GM20000 (cell line): ENCODE measurements around the gene ADRA2B.

Source experiments
- DNase-seq: peaks from one replicate; pipeline ENCODE4 v3.0.0; 2012; ENCODE audit warnings: low spot score
- CTCF ChIP-seq: IDR thresholded peaks from 2 replicates; pipeline ENCODE4 v1.5.1; 2012; ENCODE audit warnings: mild to moderate bottlenecking, control low read depth; ENCODE audit errors: extremely low read depth, missing control alignments

ADRA2B gene

GRCh38 chr2:96118698-96119388 lies 2.5 kb upstream of the ADRA2B start:
- TF ChIP-seq CTCF, result no peak
- DNase-seq, result no peak

GRCh38 chr2:96117701-96118588 lies 1.6 kb upstream of the ADRA2B start:
- TF ChIP-seq CTCF, result no peak
- DNase-seq, result no peak

DNA sequence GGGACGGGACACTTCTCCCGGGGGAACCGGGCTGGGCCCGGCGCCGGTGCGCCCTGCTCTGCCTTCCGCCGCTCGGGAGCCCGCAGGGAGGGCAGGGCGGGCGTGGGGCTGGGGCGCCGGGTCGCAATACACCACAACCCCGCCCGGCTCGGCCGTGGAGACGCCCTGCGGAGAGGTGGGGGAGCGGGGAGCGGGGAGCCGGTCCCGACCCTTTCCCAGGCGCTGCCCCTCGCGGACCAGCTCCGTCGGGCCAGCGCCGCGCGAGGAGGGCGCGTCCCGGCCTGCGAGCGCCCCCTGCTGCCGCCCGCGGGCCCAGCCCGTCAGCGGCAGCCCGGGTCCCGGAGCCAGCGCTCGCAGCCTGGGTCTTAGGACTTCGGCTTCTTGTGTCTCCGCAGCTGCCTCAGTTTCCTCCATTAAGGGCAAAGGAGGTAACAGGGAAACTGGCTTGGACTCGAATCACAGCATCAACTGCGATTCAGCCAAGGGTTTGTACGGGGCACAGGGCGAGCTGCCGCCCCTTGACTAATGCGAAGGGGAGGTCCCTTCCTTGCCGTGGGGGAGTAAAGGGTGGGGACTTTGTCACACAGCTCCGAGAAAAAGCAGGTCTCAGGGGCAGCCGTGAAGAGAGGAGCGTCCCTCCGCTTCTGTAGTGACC lies 635 bp upstream of the ADRA2B start:
- peak; percentile 94 for DNase-seq
- peak; percentile 84 for TF ChIP-seq CTCF

DNA sequence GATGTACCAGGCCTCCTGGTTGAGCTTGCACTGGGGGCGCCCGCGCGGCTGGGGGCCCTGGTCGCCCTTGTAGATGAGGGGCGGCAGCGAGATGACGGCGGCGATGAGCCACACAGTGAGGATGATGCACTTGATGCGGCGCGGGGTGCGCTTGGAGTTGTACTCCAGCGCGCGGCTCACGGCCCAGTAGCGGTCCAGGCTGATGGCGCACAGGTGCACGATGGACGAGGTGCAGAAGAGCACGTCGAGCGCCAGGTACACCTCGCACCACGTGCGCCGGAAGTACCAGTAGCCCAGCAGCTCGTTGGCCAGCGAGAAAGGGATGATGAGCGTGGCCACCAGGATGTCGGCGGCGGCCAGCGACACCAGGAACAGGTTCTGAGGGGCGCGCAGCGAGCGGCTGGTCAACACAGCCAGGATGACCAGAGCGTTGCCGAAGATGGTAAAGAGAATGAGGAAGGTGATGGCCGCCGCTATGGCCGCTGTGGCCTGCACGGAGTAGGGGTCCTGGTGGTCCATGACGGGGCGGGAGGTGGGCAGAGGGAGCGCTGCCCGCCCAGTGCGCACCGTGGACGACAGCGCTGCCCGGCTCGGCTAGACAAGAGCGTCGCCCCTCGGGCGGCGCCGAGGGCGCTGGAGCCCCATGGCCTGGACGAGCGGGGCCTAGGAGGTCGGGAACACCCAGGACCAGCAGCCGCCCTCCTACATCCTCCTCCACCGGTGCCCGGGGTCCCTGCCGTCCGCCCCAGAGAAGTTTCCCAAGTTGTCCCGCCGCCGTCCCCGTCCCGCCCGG lies 544 bp downstream of the ADRA2B start:
- TF ChIP-seq CTCF, result no peak
- DNase-seq, result no peak

- no peak for DNase-seq
- TF ChIP-seq CTCF, result no peak
Measured at GRCh38 chr2:96114903-96115581, 1.3 kb downstream of the ADRA2B start.

GRCh38 chr2:96114546-96114902 lies 1.8 kb downstream of the ADRA2B start:
- no peak for TF ChIP-seq CTCF
- no peak for DNase-seq
